H1 (cell line): ENCODE data around the gene S100PBP. TPM values are rescaled to one million over a fixed set of nuclear protein-coding genes. Genes with fewer than 3 reads are reported as not detected.

Experiments
- ATF2 ChIP-seq: IDR thresholded peaks from 2 replicates; pipeline ENCODE4 v1.6.1; 2012; ENCODE audit warnings: low read length, inconsistent platforms
- BACH1 ChIP-seq: IDR thresholded peaks from 2 replicates; pipeline ENCODE4 v1.6.1; 2012; ENCODE audit warnings: low read length, improper control_type of control experiment
- EGR1 ChIP-seq: IDR thresholded peaks from 2 replicates; pipeline ENCODE4 v1.6.1; 2011; ENCODE audit warnings: low read depth, low read length, borderline replicate concordance
- GTF2F1 ChIP-seq: IDR thresholded peaks from 2 replicates; pipeline ENCODE4 v1.6.1; 2012; ENCODE audit warnings: low read depth, low read length, improper control_type of control experiment, borderline replicate concordance
- SRF ChIP-seq: IDR thresholded peaks from 2 replicates; pipeline ENCODE4 v1.6.1; 2011; ENCODE audit warnings: mild to moderate bottlenecking, low read depth, low read length, moderate library complexity
- polyA plus RNA-seq, 7 experiments: library from polyadenylated mRNA; depleted of rRNA in 3 of 7; stranded (reverse) in 5 of 7; unstranded in 2 of 7; fragments of >200 nt in 5 of 7; fragments of 200-250 nt in 2 of 7; gene quantifications; 1 replicate in 5 of 7; 2 replicates in 1 of 7; 4 replicates in 1 of 7; pipeline versions ENCODE4 v1.2.1 to v1.2.3, GENCODE V29; 2011 to 2013; ENCODE audit warnings: missing spikeins in 2 of 7, mixed read lengths in 2 of 7
- total RNA-seq: library from RNA; stranded (reverse); fragmentation: NEBNext Ultra II Directional; extraction: Animal tissue kit (Norgen Biotek cat#: 25700); gene quantifications from 2 replicates; pipeline ENCODE4 v1.2.1, GENCODE V29; 2021

The S100PBP gene
- total and polyA plus RNA-seq, 2 of the 8 experiments (the other 6 are each of a cell fraction or from before 2014, with no cell fraction given), result 43.8 to 68.3 TPM

GRCh38 chr1:32895325-32896215 lies 78.1 kb downstream of the S100PBP start (continued):
- TF ChIP-seq SRF, result no peak
- no peak for TF ChIP-seq ATF2
- TF ChIP-seq GTF2F1, result no peak
- no peak for TF ChIP-seq EGR1
- no peak for TF ChIP-seq BACH1
